ENCODE measurements around the gene EFHC2.
"Not testable (repeated sequence)": the region's sequence is repeated elsewhere in the genome, so short reads cannot be mapped to it uniquely, and the experiment has no call there.

EFHC2 gene

GRCh38 chrX:44228621-44229020 is 114.9 kb downstream of the EFHC2 start:
- no peak for DNase-seq

GRCh38 chrX:44227991-44228390 is 115.5 kb downstream of the EFHC2 start:
- DNase-seq: no peak

- no peak for DNase-seq
Observed at GRCh38 chrX:44225667-44226066, 117.8 kb downstream of the EFHC2 start.

GRCh38 chrX:44224760-44225159 is 118.7 kb downstream of the EFHC2 start:
- no peak for DNase-seq

GRCh38 chrX:44223150-44223549 is 120.3 kb downstream of the EFHC2 start:
- DNase-seq: no peak

- no peak for DNase-seq
Observed at GRCh38 chrX:44218465-44218864, 125.0 kb downstream of the EFHC2 start.

- DNase-seq: no peak
Observed at GRCh38 chrX:44216171-44216570, 127.3 kb downstream of the EFHC2 start.

GRCh38 chrX:44203791-44204190 is 139.7 kb downstream of the EFHC2 start:
- DNase-seq: no peak

GRCh38 chrX:44202596-44202995 is 140.9 kb downstream of the EFHC2 start:
- no peak for DNase-seq

- no peak for DNase-seq
Observed at GRCh38 chrX:44189116-44189515, 154.4 kb downstream of the EFHC2 start.

GRCh38 chrX:44187915-44188314 is 155.6 kb downstream of the EFHC2 start:
- not testable (repeated sequence) for DNase-seq

- DNase-seq: no peak
Observed at GRCh38 chrX:44183329-44183728, 160.1 kb downstream of the EFHC2 start.

- DNase-seq: no peak
Observed at GRCh38 chrX:44178274-44179053, 165.0 kb downstream of the EFHC2 start.

GRCh38 chrX:44175455-44175854 is 168.0 kb downstream of the EFHC2 start:
- no peak for DNase-seq

GRCh38 chrX:44174061-44174460 is 169.4 kb downstream of the EFHC2 start:
- DNase-seq: no peak

GRCh38 chrX:44173219-44173618 is 170.3 kb downstream of the EFHC2 start:
- DNase-seq: no peak

GRCh38 chrX:44167116-44167515 is 176.4 kb downstream of the EFHC2 start:
- no peak for DNase-seq

GRCh38 chrX:44162964-44163475 is 180.5 kb downstream of the EFHC2 start:
- DNase-seq: no peak

- DNase-seq: no peak
Observed at GRCh38 chrX:44157858-44158257, 185.6 kb downstream of the EFHC2 start.

- DNase-seq: no peak
Observed at GRCh38 chrX:44157283-44157682, 186.2 kb downstream of the EFHC2 start.

GRCh38 chrX:44156726-44157125 is 186.7 kb downstream of the EFHC2 start:
- no peak for DNase-seq

GRCh38 chrX:44155126-44155525 is 188.3 kb downstream of the EFHC2 start:
- DNase-seq: no peak

- DNase-seq: no peak
Observed at GRCh38 chrX:44152852-44153251, 190.6 kb downstream of the EFHC2 start.

- DNase-seq: no peak
Observed at GRCh38 chrX:44147130-44147529, 196.3 kb downstream of the EFHC2 start.

Measured in SHP77 (cell line).